ENCODE results near the gene XRCC6. TPM values are rescaled to one million over a fixed set of nuclear protein-coding genes. Genes with fewer than 3 reads are reported as not detected.
A peak's percentile ranks its signal among the peaks of the same experiment; 100 is the strongest.

The XRCC6 gene
- total and polyA plus RNA-seq, 9 of the 15 experiments (the other 6 are each of a cell fraction or from before 2014, with no cell fraction given), result 151 to 440 (median 318) TPM

DNA sequence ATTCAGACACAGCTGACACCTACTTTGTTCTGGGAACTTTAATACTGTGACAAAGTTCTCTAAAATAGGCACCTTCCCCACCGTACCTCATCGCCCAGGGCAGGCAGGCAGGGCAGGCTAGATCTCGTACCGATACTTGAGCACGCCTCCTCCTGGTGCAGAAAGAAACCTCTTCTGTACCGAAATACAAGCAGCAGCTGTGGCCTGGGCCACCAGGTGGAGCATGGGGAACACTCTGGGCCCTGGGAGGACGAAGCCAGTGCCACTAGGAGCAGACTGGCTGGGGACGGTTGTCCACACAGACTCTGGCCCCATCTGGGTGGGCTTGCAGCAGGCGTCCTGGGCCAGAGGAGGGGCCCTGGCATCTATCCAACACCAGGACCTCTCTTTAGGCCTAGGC is 44.2 kb upstream of the XRCC6 start (continued):
- TF ChIP-seq L3MBTL2 (IDR thresholded peaks at IDR 0.05) (0 out of 2 replicates have a peak, but pooled peaks have one; percentile 22), ZNF780A (CRISPR knock-in tag; IDR thresholded peaks at IDR 0.05) (no peak), EGR1 (conservative IDR thresholded peaks at IDR 0.05) (no peak), ZC3H11A (IDR thresholded peaks at IDR 0.05; ENCODE audit: low read depth, low read length) (no peak), NFIC (IDR thresholded peaks at IDR 0.05) (peak; percentile 39; the same call in 1 of the 2 replicates), IFI16 (CRISPR knock-in tag; IDR thresholded peaks at IDR 0.05) (no peak), ZNF551 (CRISPR knock-in tag; IDR thresholded peaks at IDR 0.05) (no peak), RBM25 (IDR thresholded peaks at IDR 0.05; ENCODE audit: low read depth, low read length, severe bottlenecking) (no peak), ZNF668 (CRISPR knock-in tag; IDR thresholded peaks at IDR 0.05) (no peak), PML (IDR thresholded peaks at IDR 0.05; ENCODE audit: low read length) (no peak), ILF3 (IDR thresholded peaks at IDR 0.05; ENCODE audit: borderline replicate concordance) (no peak), TAF7 (tag; IDR thresholded peaks at IDR 0.05) (no peak), BHLHE40 (IDR thresholded peaks at IDR 0.05; ENCODE audit: low read length) (no peak), SAFB2 (IDR thresholded peaks at IDR 0.05; ENCODE audit: borderline replicate concordance, low read depth, low read length, severe bottlenecking) (no peak), FOXP1 (CRISPR knock-in tag; IDR thresholded peaks at IDR 0.05) (no peak)
- TF ChIP-seq, protein P1, sequence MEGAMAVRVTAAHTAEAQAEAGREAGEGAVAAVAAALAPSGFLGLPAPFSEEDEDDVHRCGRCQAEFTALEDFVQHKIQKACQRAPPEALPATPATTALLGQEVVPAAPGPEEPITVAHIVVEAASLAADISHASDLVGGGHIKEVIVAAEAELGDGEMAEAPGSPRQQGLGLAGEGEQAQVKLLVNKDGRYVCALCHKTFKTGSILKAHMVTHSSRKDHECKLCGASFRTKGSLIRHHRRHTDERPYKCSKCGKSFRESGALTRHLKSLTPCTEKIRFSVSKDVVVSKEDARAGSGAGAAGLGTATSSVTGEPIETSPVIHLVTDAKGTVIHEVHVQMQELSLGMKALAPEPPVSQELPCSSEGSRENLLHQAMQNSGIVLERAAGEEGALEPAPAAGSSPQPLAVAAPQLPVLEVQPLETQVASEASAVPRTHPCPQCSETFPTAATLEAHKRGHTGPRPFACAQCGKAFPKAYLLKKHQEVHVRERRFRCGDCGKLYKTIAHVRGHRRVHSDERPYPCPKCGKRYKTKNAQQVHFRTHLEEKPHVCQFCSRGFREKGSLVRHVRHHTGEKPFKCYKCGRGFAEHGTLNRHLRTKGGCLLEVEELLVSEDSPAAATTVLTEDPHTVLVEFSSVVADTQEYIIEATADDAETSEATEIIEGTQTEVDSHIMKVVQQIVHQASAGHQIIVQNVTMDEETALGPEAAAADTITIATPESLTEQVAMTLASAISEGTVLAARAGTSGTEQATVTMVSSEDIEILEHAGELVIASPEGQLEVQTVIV (CRISPR knock-in tag; IDR thresholded peaks at IDR 0.05; ENCODE audit: borderline replicate concordance), result no peak
- TF ChIP-seq, protein P2, sequence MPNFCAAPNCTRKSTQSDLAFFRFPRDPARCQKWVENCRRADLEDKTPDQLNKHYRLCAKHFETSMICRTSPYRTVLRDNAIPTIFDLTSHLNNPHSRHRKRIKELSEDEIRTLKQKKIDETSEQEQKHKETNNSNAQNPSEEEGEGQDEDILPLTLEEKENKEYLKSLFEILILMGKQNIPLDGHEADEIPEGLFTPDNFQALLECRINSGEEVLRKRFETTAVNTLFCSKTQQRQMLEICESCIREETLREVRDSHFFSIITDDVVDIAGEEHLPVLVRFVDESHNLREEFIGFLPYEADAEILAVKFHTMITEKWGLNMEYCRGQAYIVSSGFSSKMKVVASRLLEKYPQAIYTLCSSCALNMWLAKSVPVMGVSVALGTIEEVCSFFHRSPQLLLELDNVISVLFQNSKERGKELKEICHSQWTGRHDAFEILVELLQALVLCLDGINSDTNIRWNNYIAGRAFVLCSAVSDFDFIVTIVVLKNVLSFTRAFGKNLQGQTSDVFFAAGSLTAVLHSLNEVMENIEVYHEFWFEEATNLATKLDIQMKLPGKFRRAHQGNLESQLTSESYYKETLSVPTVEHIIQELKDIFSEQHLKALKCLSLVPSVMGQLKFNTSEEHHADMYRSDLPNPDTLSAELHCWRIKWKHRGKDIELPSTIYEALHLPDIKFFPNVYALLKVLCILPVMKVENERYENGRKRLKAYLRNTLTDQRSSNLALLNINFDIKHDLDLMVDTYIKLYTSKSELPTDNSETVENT (CRISPR knock-in tag; IDR thresholded peaks at IDR 0.05), result no peak
- TF ChIP-seq, protein P3, sequence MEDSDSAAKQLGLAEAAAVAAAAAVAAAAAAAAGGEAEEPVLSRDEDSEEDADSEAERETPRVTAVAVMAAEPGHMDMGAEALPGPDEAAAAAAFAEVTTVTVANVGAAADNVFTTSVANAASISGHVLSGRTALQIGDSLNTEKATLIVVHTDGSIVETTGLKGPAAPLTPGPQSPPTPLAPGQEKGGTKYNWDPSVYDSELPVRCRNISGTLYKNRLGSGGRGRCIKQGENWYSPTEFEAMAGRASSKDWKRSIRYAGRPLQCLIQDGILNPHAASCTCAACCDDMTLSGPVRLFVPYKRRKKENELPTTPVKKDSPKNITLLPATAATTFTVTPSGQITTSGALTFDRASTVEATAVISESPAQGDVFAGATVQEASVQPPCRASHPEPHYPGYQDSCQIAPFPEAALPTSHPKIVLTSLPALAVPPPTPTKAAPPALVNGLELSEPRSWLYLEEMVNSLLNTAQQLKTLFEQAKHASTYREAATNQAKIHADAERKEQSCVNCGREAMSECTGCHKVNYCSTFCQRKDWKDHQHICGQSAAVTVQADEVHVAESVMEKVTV (CRISPR knock-in tag; IDR thresholded peaks at IDR 0.05), result 0 out of 2 replicates have a peak, but pooled peaks have one; percentile 10

All from K562 (cell line).